Activated CD8-positive, alpha-beta memory T cell treated with anti-CD3 and anti-CD28 coated beads, Interleukin-2, amount 50 U/mL, for 48 hours (primary cell): ENCODE results near the gene EIF4G3.

ENCODE experiments used
- DNase-seq: peaks from one replicate; pipeline ENCODE4 v3.0.0-alpha.2; 2020

The EIF4G3 gene

GRCh38 chr1:21022279-21023040 is 154.2 kb downstream of the EIF4G3 start:
- DNase-seq: no peak

GRCh38 chr1:21021311-21021710 is 155.4 kb downstream of the EIF4G3 start:
- DNase-seq: no peak

GRCh38 chr1:21020151-21020550 is 156.5 kb downstream of the EIF4G3 start:
- DNase-seq: no peak

- no peak for DNase-seq
Observed at GRCh38 chr1:21018673-21019072, 158.0 kb downstream of the EIF4G3 start.

GRCh38 chr1:21013510-21013909 is 163.2 kb downstream of the EIF4G3 start:
- DNase-seq: no peak

- no peak for DNase-seq
Observed at GRCh38 chr1:21012937-21013336, 163.8 kb downstream of the EIF4G3 start.

GRCh38 chr1:21007876-21008275 is 168.8 kb downstream of the EIF4G3 start:
- DNase-seq: no peak

- no peak for DNase-seq
Observed at GRCh38 chr1:21005466-21006239, 171.0 kb downstream of the EIF4G3 start.

- DNase-seq: no peak
Observed at GRCh38 chr1:21003281-21004045, 173.2 kb downstream of the EIF4G3 start.

- no peak for DNase-seq
Observed at GRCh38 chr1:21001042-21001441, 175.7 kb downstream of the EIF4G3 start.

GRCh38 chr1:21000245-21000594 is 176.5 kb downstream of the EIF4G3 start:
- DNase-seq: no peak

- no peak for DNase-seq
Observed at GRCh38 chr1:20999525-21000244, 177.0 kb downstream of the EIF4G3 start.

- no peak for DNase-seq
Observed at GRCh38 chr1:20998826-20999225, 177.9 kb downstream of the EIF4G3 start.

- no peak for DNase-seq
Observed at GRCh38 chr1:20997602-20998224, 179.0 kb downstream of the EIF4G3 start.

GRCh38 chr1:20996554-20996953 is 180.1 kb downstream of the EIF4G3 start:
- no peak for DNase-seq

GRCh38 chr1:20993716-20994575 is 182.8 kb downstream of the EIF4G3 start:
- no peak for DNase-seq

- no peak for DNase-seq
Observed at GRCh38 chr1:20992322-20993056, 184.2 kb downstream of the EIF4G3 start.

- DNase-seq: no peak
Observed at GRCh38 chr1:20988943-20989342, 187.8 kb downstream of the EIF4G3 start.

- no peak for DNase-seq
Observed at GRCh38 chr1:20987831-20988825, 188.6 kb downstream of the EIF4G3 start.
